ENCODE data around the gene TMEM232.

GRCh38 chr5:110548171-110548570 is 178.3 kb downstream of the TMEM232 start:
- TF ChIP-seq CTCF (IDR thresholded peaks at IDR 0.05) (no peak), POLR2A (IDR thresholded peaks at IDR 0.05) (no peak)

All from esophagus squamous epithelium (tissue), 4 donors.